HepG2 (cell line): ENCODE measurements around the gene RILP. TPM values are rescaled to one million over a fixed set of nuclear protein-coding genes. Genes with fewer than 3 reads are reported as not detected.
A peak's percentile ranks its signal among the peaks of the same experiment; 100 is the strongest.

Experiments
- ATF1 ChIP-seq: IDR thresholded peaks from 2 replicates; pipeline ENCODE4 v1.6.1; 2016; ENCODE audit warnings: mild to moderate bottlenecking, control low read depth
- CREBL2 ChIP-seq: sonication (generic); formaldehyde crosslinking; IDR thresholded peaks from 2 replicates; pipeline ENCODE4 v1.8.1; 2023; ENCODE audit warnings: missing genetic modification reagents, mild to moderate bottlenecking, borderline replicate concordance
- DR1 ChIP-seq: sonication (generic); formaldehyde crosslinking; IDR thresholded peaks from 2 replicates; pipeline ENCODE4 v1.8.0; 2021; ENCODE audit warnings: mild to moderate bottlenecking, missing genetic modification reagents, inconsistent platforms
- HIVEP1 ChIP-seq: sonication (generic); formaldehyde crosslinking; IDR thresholded peaks from 2 replicates; pipeline ENCODE4 v1.4.0; 2020; ENCODE audit warnings: mild to moderate bottlenecking, missing genetic modification reagents
- KLF12 ChIP-seq: sonication (generic); formaldehyde crosslinking; IDR thresholded peaks from 2 replicates; pipeline ENCODE4 v1.4.0; 2020; ENCODE audit warnings: missing genetic modification reagents, borderline replicate concordance
- MAFF ChIP-seq: IDR thresholded peaks from 2 replicates; pipeline ENCODE4 v1.6.1; 2011; ENCODE audit warnings: low read depth, low read length, improper control_type of control experiment
- NKX3-1 ChIP-seq: sonication (generic); formaldehyde crosslinking; IDR thresholded peaks from 2 replicates; pipeline ENCODE4 v1.5.0; 2020; ENCODE audit warnings: missing genetic modification reagents
- NR1H2 ChIP-seq: sonication (generic); formaldehyde crosslinking; IDR thresholded peaks from 2 replicates; pipeline ENCODE4 v1.8.1; 2022; ENCODE audit warnings: low read depth, missing genetic modification reagents, borderline replicate concordance
- SMC3 ChIP-seq: IDR thresholded peaks from 2 replicates; pipeline ENCODE4 v1.6.1; 2011; ENCODE audit warnings: low read length, improper control_type of control experiment
- SP140L ChIP-seq: sonication (generic); formaldehyde crosslinking; IDR thresholded peaks from 2 replicates; pipeline ENCODE4 v1.4.0; 2020; ENCODE audit warnings: missing genetic modification reagents, borderline replicate concordance
- SP2 ChIP-seq: sonication (generic); formaldehyde crosslinking; IDR thresholded peaks from 2 replicates; pipeline ENCODE4 v1.5.1; 2020; ENCODE audit warnings: mild to moderate bottlenecking, missing genetic modification reagents
- TOPORS ChIP-seq: sonication (generic); formaldehyde crosslinking; IDR thresholded peaks from 2 replicates; pipeline ENCODE4 v1.8.0; 2023; ENCODE audit warnings: mild to moderate bottlenecking, missing genetic modification reagents
- U2AF2 ChIP-seq: fragments of 200-400 bp; formaldehyde crosslinking; IDR thresholded peaks from 2 replicates; pipeline ENCODE4 v1.6.1; 2017; ENCODE audit warnings: low read depth, mild to moderate bottlenecking, low read length
- WIZ ChIP-seq: sonication (generic); formaldehyde crosslinking; IDR thresholded peaks from 2 replicates; pipeline ENCODE4 v1.5.1; 2020; ENCODE audit warnings: mild to moderate bottlenecking, missing genetic modification reagents
- ZFP36L1 ChIP-seq: sonication (generic); formaldehyde crosslinking; IDR thresholded peaks from 2 replicates; pipeline ENCODE4 v1.8.0; 2022; ENCODE audit warnings: mild to moderate bottlenecking, missing genetic modification reagents, moderate library complexity
- ZFP41 ChIP-seq: sonication (generic); formaldehyde crosslinking; IDR thresholded peaks from 2 replicates; pipeline ENCODE4 v1.4.0; 2020; ENCODE audit warnings: mild to moderate bottlenecking, missing genetic modification reagents, borderline replicate concordance
- ZNF180 ChIP-seq: sonication (generic); formaldehyde crosslinking; IDR thresholded peaks from 2 replicates; pipeline ENCODE4 v1.4.0; 2020; ENCODE audit warnings: low read depth, missing genetic modification reagents, borderline replicate concordance
- ZNF3 ChIP-seq: IDR thresholded peaks from 2 replicates; pipeline ENCODE4 v1.7.0; 2017; ENCODE audit warnings: inconsistent platforms
- ZNF335 ChIP-seq: sonication (generic); formaldehyde crosslinking; IDR thresholded peaks from 2 replicates; pipeline ENCODE4 v1.4.0; 2020; ENCODE audit warnings: missing genetic modification reagents
- ZNF343 ChIP-seq: sonication (generic); formaldehyde crosslinking; IDR thresholded peaks from 2 replicates; pipeline ENCODE4 v1.4.0; 2020; ENCODE audit warnings: mild to moderate bottlenecking, missing genetic modification reagents
- ZNF580 ChIP-seq: IDR thresholded peaks from 2 replicates; pipeline ENCODE4 v1.6.1; 2016; ENCODE audit warnings: low read depth, borderline replicate concordance
- ZNF616 ChIP-seq: sonication (generic); formaldehyde crosslinking; IDR thresholded peaks from 2 replicates; pipeline ENCODE4 v1.5.0; 2020; ENCODE audit warnings: low read depth, mild to moderate bottlenecking, missing genetic modification reagents
- ZNF781 ChIP-seq: sonication (generic); formaldehyde crosslinking; IDR thresholded peaks from 2 replicates; pipeline ENCODE4 v1.5.1; 2020; ENCODE audit warnings: borderline replicate concordance, mild to moderate bottlenecking, missing genetic modification reagents; ENCODE audit errors: not compliant biosample characterization
- polyA plus RNA-seq, 8 experiments: library from polyadenylated mRNA; depleted of rRNA in 3 of 8; stranded (reverse) in 7 of 8; unstranded in 1 of 8; fragments of >200 nt; fragmentation: Illumina TruSeq in 4 of 8; extraction: Trizol in 4 of 8; gene quantifications; 2 replicates each; pipeline versions ENCODE4 v1.2.1 to v1.2.3, GENCODE V29; 2011 to 2016; ENCODE audit warnings: low read depth in 4 of 8, missing spikeins in 1 of 8, mixed read lengths in 1 of 8; ENCODE audit not compliant: insufficient read depth in 1 of 8
- total RNA-seq, 5 experiments: library from RNA; depleted of rRNA; stranded (reverse); fragments of >200 nt; fragmentation: Illumina TruSeq; extraction: Trizol; gene quantifications; 2 replicates each; pipeline ENCODE4 v1.2.3, GENCODE V29; 2016; ENCODE audit warnings: low read depth in 1 of 5
- TF ChIP-seq, protein P1 (sequence below): IDR thresholded peaks from 2 replicates; pipeline ENCODE4 v1.6.1; 2016; ENCODE audit warnings: mild to moderate bottlenecking
- TF ChIP-seq, protein P2 (sequence below): IDR thresholded peaks from 2 replicates; pipeline ENCODE4 v1.6.1; 2016; ENCODE audit warnings: missing biosample characterization, missing genetic modification reagents, low read depth
- TF ChIP-seq, protein P3 (sequence below): sonication (generic); formaldehyde crosslinking; IDR thresholded peaks from 2 replicates; pipeline ENCODE4 v1.5.1; 2020; ENCODE audit warnings: missing genetic modification reagents, mild to moderate bottlenecking, borderline replicate concordance

The RILP gene
- total and polyA plus RNA-seq, 2 of the 13 experiments (the other 11 are each of a cell fraction or from before 2014, with no cell fraction given) = 6.6 to 8.1 TPM

DNA sequence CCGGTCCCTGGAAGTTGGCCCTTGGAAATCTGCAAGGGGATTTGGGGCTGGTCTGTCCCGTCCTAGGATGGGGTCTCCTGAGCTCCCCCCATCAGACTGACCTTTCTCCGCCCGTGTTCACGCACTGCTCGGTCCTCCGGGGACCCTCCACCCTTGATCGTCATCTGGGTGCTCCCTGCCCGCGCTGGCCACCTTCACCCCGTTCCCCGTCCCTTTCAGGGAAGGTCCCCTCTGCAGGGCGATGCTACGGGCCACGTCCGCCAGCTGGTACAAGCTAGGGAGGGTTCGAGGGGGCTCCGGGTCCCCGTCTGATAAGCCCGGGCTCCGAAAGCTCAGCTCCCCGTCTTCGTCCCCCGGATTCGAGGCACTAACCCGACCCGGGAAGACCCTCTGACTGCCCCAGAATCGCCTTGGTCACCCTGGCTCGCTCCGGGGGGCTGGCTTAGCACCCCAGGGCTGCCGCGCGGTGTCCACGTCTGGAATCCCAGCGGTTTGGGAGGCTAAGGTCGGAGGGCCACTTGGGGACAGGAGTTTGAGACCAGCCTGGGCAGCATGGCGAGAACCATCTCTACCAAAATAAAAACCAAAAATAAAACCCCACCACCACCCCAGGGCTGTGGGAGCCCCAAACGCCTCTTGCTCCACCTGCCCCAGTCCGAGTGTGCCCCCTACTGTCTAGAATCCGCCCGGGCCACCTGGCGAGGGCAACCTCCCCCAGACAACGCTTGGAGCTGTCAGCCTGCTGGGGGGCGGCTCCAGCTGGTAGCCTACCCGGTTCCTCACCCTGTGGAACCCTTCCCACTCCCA is 20.0 kb downstream of the RILP start (continued):
- TF ChIP-seq, protein P1, sequence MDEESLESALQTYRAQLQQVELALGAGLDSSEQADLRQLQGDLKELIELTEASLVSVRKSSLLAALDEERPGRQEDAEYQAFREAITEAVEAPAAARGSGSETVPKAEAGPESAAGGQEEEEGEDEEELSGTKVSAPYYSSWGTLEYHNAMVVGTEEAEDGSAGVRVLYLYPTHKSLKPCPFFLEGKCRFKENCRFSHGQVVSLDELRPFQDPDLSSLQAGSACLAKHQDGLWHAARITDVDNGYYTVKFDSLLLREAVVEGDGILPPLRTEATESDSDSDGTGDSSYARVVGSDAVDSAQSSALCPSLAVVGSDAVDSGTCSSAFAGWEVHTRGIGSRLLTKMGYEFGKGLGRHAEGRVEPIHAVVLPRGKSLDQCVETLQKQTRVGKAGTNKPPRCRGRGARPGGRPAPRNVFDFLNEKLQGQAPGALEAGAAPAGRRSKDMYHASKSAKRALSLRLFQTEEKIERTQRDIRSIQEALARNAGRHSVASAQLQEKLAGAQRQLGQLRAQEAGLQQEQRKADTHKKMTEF = no peak
- TF ChIP-seq ATF1 (CRISPR knock-in tag) (no peak), ZNF343 (CRISPR knock-in tag) (no peak), HIVEP1 (CRISPR knock-in tag) (peak; percentile 13), SP140L (CRISPR knock-in tag) (no peak), CREBL2 (0 out of 2 replicates have a peak, but pooled peaks have one; percentile 79), NR1H2 (no peak), ZNF3 (CRISPR knock-in tag) (no peak), MAFF (no peak), ZNF616 (CRISPR knock-in tag) (no peak), TOPORS (CRISPR knock-in tag) (0 out of 2 replicates have a peak, but pooled peaks have one; percentile 19), KLF12 (CRISPR knock-in tag) (no peak), DR1 (CRISPR knock-in tag) (peak; percentile 34; the same call in 1 of the 2 replicates), SP2 (CRISPR knock-in tag) (no peak), ZNF781 (CRISPR knock-in tag) (no peak), ZNF580 (CRISPR knock-in tag) (no peak; the same call in 1 of the 2 replicates), U2AF2 (no peak), WIZ (no peak), ZFP36L1 (CRISPR knock-in tag) (no peak), ZNF180 (CRISPR knock-in tag) (no peak), NKX3-1 (CRISPR knock-in tag) (no peak), SMC3 (peak; percentile 35; the same call in 1 of the 2 replicates), ZNF335 (no peak), ZFP41 (CRISPR knock-in tag) (no peak)
- TF ChIP-seq, protein P2, sequence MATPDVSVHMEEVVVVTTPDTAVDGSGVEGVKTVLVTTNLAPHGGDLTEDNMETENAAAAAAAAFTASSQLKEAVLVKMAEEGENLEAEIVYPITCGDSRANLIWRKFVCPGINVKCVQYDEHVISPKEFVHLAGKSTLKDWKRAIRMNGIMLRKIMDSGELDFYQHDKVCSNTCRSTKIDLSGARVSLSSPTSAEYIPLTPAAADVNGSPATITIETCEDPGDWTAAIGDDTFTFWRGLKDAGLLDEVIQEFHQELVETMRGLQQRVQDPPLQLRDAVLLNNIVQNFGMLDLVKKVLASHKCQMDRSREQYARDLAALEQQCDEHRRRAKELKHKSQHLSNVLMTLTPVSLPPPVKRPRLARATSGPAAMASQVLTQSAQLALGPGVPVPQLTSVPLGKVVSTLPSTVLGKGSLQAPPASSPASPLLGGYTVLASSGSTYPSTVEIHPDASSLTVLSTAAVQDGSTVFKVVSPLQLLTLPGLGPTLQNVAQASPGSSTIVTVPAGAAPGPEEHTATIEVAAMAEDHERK (CRISPR knock-in tag) = no peak
- TF ChIP-seq, protein P3, sequence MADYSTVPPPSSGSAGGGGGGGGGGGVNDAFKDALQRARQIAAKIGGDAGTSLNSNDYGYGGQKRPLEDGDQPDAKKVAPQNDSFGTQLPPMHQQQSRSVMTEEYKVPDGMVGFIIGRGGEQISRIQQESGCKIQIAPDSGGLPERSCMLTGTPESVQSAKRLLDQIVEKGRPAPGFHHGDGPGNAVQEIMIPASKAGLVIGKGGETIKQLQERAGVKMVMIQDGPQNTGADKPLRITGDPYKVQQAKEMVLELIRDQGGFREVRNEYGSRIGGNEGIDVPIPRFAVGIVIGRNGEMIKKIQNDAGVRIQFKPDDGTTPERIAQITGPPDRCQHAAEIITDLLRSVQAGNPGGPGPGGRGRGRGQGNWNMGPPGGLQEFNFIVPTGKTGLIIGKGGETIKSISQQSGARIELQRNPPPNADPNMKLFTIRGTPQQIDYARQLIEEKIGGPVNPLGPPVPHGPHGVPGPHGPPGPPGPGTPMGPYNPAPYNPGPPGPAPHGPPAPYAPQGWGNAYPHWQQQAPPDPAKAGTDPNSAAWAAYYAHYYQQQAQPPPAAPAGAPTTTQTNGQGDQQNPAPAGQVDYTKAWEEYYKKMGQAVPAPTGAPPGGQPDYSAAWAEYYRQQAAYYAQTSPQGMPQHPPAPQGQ (CRISPR knock-in tag) = no peak
